Stimulated activated CD4-positive, alpha-beta T cell treated with anti-CD3 and anti-CD28 coated beads, Interleukin-12 subunit alpha, Interleukin-12 subunit beta, amount 100 ng/mL, for 4 hours (primary cell): Measurements from ENCODE around the gene ACSM2B.
"Not testable (repeated sequence)": the region's sequence is repeated elsewhere in the genome, so short reads cannot be mapped to it uniquely, and the experiment has no call there.

ENCODE experiments used
- DNase-seq: peaks from one replicate; pipeline ENCODE4 v3.0.0-alpha.2; 2020

The ACSM2B gene

GRCh38 chr16:20592780-20593179, 16.6 kb upstream of the ACSM2B start:
- DNase-seq: not testable (repeated sequence)

- not testable (repeated sequence) for DNase-seq
These were observed 13.3 kb upstream of the ACSM2B start for GRCh38 chr16:20589486-20589885.

GRCh38 chr16:20587645-20588074, 11.5 kb upstream of the ACSM2B start:
- not testable (repeated sequence) for DNase-seq

GRCh38 chr16:20586716-20587115, 10.5 kb upstream of the ACSM2B start:
- not testable (repeated sequence) for DNase-seq

- not testable (repeated sequence) for DNase-seq
These were observed 9.9 kb upstream of the ACSM2B start for GRCh38 chr16:20586112-20586511.

GRCh38 chr16:20580487-20581259, 4.5 kb upstream of the ACSM2B start:
- not testable (repeated sequence) for DNase-seq

GRCh38 chr16:20578091-20578490, 1.9 kb upstream of the ACSM2B start:
- DNase-seq: not testable (repeated sequence)

GRCh38 chr16:20569117-20569651, 7.0 kb downstream of the ACSM2B start:
- not testable (repeated sequence) for DNase-seq

GRCh38 chr16:20568404-20568803, 7.8 kb downstream of the ACSM2B start:
- no peak for DNase-seq

- DNase-seq: no peak
These were observed 9.3 kb downstream of the ACSM2B start for GRCh38 chr16:20566864-20567263.

- DNase-seq: not testable (repeated sequence)
These were observed 10.8 kb downstream of the ACSM2B start for GRCh38 chr16:20565334-20565733.

- DNase-seq: not testable (repeated sequence)
These were observed 11.9 kb downstream of the ACSM2B start for GRCh38 chr16:20564218-20564617.

GRCh38 chr16:20555628-20556027, 20.5 kb downstream of the ACSM2B start:
- not testable (repeated sequence) for DNase-seq

- DNase-seq: not testable (repeated sequence)
These were observed 21.5 kb downstream of the ACSM2B start for GRCh38 chr16:20554689-20555088.

- DNase-seq: not testable (repeated sequence)
These were observed 22.7 kb downstream of the ACSM2B start for GRCh38 chr16:20553493-20553892.

- not testable (repeated sequence) for DNase-seq
These were observed 29.2 kb downstream of the ACSM2B start for GRCh38 chr16:20546951-20547350.

- not testable (repeated sequence) for DNase-seq
These were observed 29.8 kb downstream of the ACSM2B start for GRCh38 chr16:20546278-20546853.

- not testable (repeated sequence) for DNase-seq
These were observed 35.4 kb downstream of the ACSM2B start for GRCh38 chr16:20540603-20541316.

- no peak for DNase-seq
These were observed 37.5 kb downstream of the ACSM2B start for GRCh38 chr16:20538687-20539086.

GRCh38 chr16:20538181-20538580, 38.0 kb downstream of the ACSM2B start:
- no peak for DNase-seq

- DNase-seq: not testable (repeated sequence)
These were observed 39.5 kb downstream of the ACSM2B start for GRCh38 chr16:20536669-20537068.

GRCh38 chr16:20532284-20532792, 43.8 kb downstream of the ACSM2B start:
- not testable (repeated sequence) for DNase-seq

- DNase-seq: not testable (repeated sequence)
These were observed 44.4 kb downstream of the ACSM2B start for GRCh38 chr16:20531795-20532194.
